H1 (cell line): ENCODE measurements around the gene PCSK4. TPM values are rescaled to one million over a fixed set of nuclear protein-coding genes. Genes with fewer than 3 reads are reported as not detected.

Experiments used
- GABPA ChIP-seq: IDR thresholded peaks from 2 replicates; pipeline ENCODE4 v1.6.1; 2011; ENCODE audit warnings: mild to moderate bottlenecking, low read length, moderate library complexity, borderline replicate concordance; ENCODE audit not compliant: insufficient read depth
- SUZ12 ChIP-seq: fragments of 200-600 bp; sonication (generic); IDR thresholded peaks from 2 replicates; pipeline ENCODE4 v1.6.1; 2012; ENCODE audit warnings: mild to moderate bottlenecking, inconsistent platforms, low read length, moderate library complexity, mixed read lengths
- polyA plus RNA-seq, 7 experiments: library from polyadenylated mRNA; depleted of rRNA in 3 of 7; stranded (reverse) in 5 of 7; unstranded in 2 of 7; fragments of >200 nt in 5 of 7; fragments of 200-250 nt in 2 of 7; gene quantifications; 1 replicate in 5 of 7; 2 replicates in 1 of 7; 4 replicates in 1 of 7; pipeline versions ENCODE4 v1.2.1 to v1.2.3, GENCODE V29; 2011 to 2013; ENCODE audit warnings: missing spikeins in 2 of 7, mixed read lengths in 2 of 7
- total RNA-seq: library from RNA; stranded (reverse); fragmentation: NEBNext Ultra II Directional; extraction: Animal tissue kit (Norgen Biotek cat#: 25700); gene quantifications from 2 replicates; pipeline ENCODE4 v1.2.1, GENCODE V29; 2021
- TF ChIP-seq, protein P1 (sequence below), 3 experiments: IDR thresholded peaks; 1 replicate in 2 of 3; 2 replicates in 1 of 3; pipeline versions ENCODE4 v1.5.1 to v1.6.1; 2011; ENCODE audit warnings: low read length in 3 of 3, mild to moderate bottlenecking in 3 of 3, inconsistent platforms in 2 of 3, low read depth in 1 of 3, moderate library complexity in 1 of 3; ENCODE audit not compliant: insufficient read depth in 1 of 3; ENCODE audit errors: control extremely low read depth in 1 of 3

The PCSK4 gene
- total and polyA plus RNA-seq, 2 of the 8 experiments (the other 6 are each of a cell fraction or from before 2014, with no cell fraction given), result 9.8 to 10.7 TPM

DNA sequence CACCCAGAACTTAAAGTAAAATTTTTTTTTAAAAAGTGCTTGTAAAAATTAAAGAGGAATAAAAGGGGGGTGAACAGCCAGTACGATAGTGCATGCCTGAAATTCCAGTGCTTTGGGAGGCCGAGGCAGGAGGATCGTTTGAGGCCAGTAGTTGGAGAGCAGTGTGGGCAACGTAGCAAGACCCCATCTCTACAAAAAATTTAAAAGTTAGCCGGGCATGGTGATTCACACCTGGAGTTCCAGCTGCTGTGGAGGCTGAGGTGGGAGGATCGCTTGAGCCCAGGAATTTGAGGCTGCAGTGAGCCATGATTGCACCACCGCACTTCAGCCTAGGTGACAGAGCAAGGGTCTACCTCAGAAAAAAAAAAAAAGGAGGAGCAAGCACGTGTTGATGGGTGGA, 14.9 kb upstream of the PCSK4 start (continued):
- TF ChIP-seq, protein P1, sequence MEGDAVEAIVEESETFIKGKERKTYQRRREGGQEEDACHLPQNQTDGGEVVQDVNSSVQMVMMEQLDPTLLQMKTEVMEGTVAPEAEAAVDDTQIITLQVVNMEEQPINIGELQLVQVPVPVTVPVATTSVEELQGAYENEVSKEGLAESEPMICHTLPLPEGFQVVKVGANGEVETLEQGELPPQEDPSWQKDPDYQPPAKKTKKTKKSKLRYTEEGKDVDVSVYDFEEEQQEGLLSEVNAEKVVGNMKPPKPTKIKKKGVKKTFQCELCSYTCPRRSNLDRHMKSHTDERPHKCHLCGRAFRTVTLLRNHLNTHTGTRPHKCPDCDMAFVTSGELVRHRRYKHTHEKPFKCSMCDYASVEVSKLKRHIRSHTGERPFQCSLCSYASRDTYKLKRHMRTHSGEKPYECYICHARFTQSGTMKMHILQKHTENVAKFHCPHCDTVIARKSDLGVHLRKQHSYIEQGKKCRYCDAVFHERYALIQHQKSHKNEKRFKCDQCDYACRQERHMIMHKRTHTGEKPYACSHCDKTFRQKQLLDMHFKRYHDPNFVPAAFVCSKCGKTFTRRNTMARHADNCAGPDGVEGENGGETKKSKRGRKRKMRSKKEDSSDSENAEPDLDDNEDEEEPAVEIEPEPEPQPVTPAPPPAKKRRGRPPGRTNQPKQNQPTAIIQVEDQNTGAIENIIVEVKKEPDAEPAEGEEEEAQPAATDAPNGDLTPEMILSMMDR (IDR thresholded peaks at IDR 0.05; ENCODE audit: control extremely low read depth in 1 of 3, insufficient read depth in 1 of 3, low read depth in 1 of 3, low read length in 3 of 3), result no peak
- no peak for TF ChIP-seq GABPA
- TF ChIP-seq SUZ12, result no peak
